NK-92 (cell line): ENCODE data around the gene GPNMB.
"Not testable (repeated sequence)": the region's sequence is repeated elsewhere in the genome, so short reads cannot be mapped to it uniquely, and the experiment has no call there.

ENCODE experiments used
- DNase-seq: peaks from one replicate; lab custom pipeline; 2025; ENCODE audit not compliant: unreplicated experiment; lab: John Stamatoyannopoulos, UW

Gene GPNMB

GRCh38 chr7:23246555-23246954, at the start of gene GPNMB:
Gene GPNMB (plus strand): TSS chr7:23246775. CDS start chr7:23246858, 83 bp downstream.
- no peak for DNase-seq

GRCh38 chr7:23197745-23198144, 48.8 kb upstream of the GPNMB start:
- DNase-seq: not testable (repeated sequence)

- no peak for DNase-seq
These were observed 46.2 kb upstream of the GPNMB start for GRCh38 chr7:23200331-23200730.

GRCh38 chr7:23204241-23204640, 42.3 kb upstream of the GPNMB start:
- DNase-seq: no peak

- DNase-seq: no peak
These were observed 41.0 kb upstream of the GPNMB start for GRCh38 chr7:23205577-23205908.

GRCh38 chr7:23205909-23206767, 40.4 kb upstream of the GPNMB start:
- DNase-seq: no peak

- DNase-seq: no peak
These were observed 39.6 kb upstream of the GPNMB start for GRCh38 chr7:23207021-23207420.

GRCh38 chr7:23207884-23208283, 38.7 kb upstream of the GPNMB start:
- no peak for DNase-seq

GRCh38 chr7:23208316-23208715, 38.3 kb upstream of the GPNMB start:
- DNase-seq: no peak

- no peak for DNase-seq
These were observed 36.1 kb upstream of the GPNMB start for GRCh38 chr7:23210506-23210905.

- no peak for DNase-seq
These were observed 35.0 kb upstream of the GPNMB start for GRCh38 chr7:23211589-23211988.

GRCh38 chr7:23212395-23212794, 34.2 kb upstream of the GPNMB start:
- DNase-seq: no peak

- DNase-seq: no peak
These were observed 33.7 kb upstream of the GPNMB start for GRCh38 chr7:23212841-23213240.

GRCh38 chr7:23213755-23214154, 32.8 kb upstream of the GPNMB start:
- no peak for DNase-seq

GRCh38 chr7:23214423-23214822, 32.2 kb upstream of the GPNMB start:
- no peak for DNase-seq

- DNase-seq: no peak
These were observed 31.6 kb upstream of the GPNMB start for GRCh38 chr7:23214938-23215337.

GRCh38 chr7:23216021-23216420, 30.6 kb upstream of the GPNMB start:
- DNase-seq: no peak

- DNase-seq: no peak
These were observed 28.4 kb upstream of the GPNMB start for GRCh38 chr7:23218196-23218595.

GRCh38 chr7:23220690-23221305, 25.8 kb upstream of the GPNMB start:
- no peak for DNase-seq

GRCh38 chr7:23222439-23223030, 24.0 kb upstream of the GPNMB start:
- no peak for DNase-seq

- not testable (repeated sequence) for DNase-seq
These were observed 22.2 kb upstream of the GPNMB start for GRCh38 chr7:23224364-23224763.

GRCh38 chr7:23226844-23227450, 19.6 kb upstream of the GPNMB start:
- DNase-seq: no peak
